Activated CD4-positive, alpha-beta T cell treated with anti-CD3 and anti-CD28 coated beads, Interleukin-2, amount 10 ng/mL, durations not matched to agents 7 days and 5 days (primary cell): ENCODE results near the gene CGREF1. TPM values are rescaled to one million over a fixed set of nuclear protein-coding genes. Genes with fewer than 3 reads are reported as not detected.

ENCODE experiments used
- CTCF ChIA-PET: fragments of 350-600 bp; sonication (Branson Sonifier 250); formaldehyde crosslinking; loops from one replicate; lab custom pipeline; 2021; ENCODE audit warnings: antibody characterized with exemption; lab: Charles Lee
- POLR2A ChIA-PET: fragments of 350-600 bp; sonication (Branson Sonifier 250); formaldehyde crosslinking; loops from one replicate; lab custom pipeline; 2021; ENCODE audit warnings: antibody characterized with exemption; lab: Charles Lee
- DNase-seq: peaks from one replicate; pipeline ENCODE4 v3.0.0-alpha.2; 2020
- H3K27ac Mint-ChIP-seq: one replicate; pipeline ENCODE4 v1.8.0; 2021; ENCODE audit warnings: mild to moderate bottlenecking, moderate library complexity, mixed read lengths
- H3K27me3 Mint-ChIP-seq: one replicate; pipeline ENCODE4 v1.8.0; 2021; ENCODE audit warnings: mixed read lengths
- H3K36me3 Mint-ChIP-seq: one replicate; pipeline ENCODE4 v1.8.0; 2021; ENCODE audit warnings: low read depth, mixed read lengths
- H3K4me1 Mint-ChIP-seq: one replicate; pipeline ENCODE4 v1.8.0; 2021; ENCODE audit warnings: mixed read lengths
- H3K4me3 Mint-ChIP-seq: one replicate; pipeline ENCODE4 v1.8.0; 2021; ENCODE audit warnings: mild to moderate bottlenecking, moderate library complexity, mixed read lengths
- H3K9me3 Mint-ChIP-seq: one replicate; pipeline ENCODE4 v1.8.0; 2021; ENCODE audit warnings: mixed read lengths
- total RNA-seq, 2 experiments: library from RNA; stranded (reverse); gene quantifications; one replicate each; pipeline ENCODE4 v1.2.3, GENCODE V29; 2021

Gene CGREF1
- total RNA-seq, 2 experiments from 2014 or later, result 0.92 to 1.3 TPM

DNA sequence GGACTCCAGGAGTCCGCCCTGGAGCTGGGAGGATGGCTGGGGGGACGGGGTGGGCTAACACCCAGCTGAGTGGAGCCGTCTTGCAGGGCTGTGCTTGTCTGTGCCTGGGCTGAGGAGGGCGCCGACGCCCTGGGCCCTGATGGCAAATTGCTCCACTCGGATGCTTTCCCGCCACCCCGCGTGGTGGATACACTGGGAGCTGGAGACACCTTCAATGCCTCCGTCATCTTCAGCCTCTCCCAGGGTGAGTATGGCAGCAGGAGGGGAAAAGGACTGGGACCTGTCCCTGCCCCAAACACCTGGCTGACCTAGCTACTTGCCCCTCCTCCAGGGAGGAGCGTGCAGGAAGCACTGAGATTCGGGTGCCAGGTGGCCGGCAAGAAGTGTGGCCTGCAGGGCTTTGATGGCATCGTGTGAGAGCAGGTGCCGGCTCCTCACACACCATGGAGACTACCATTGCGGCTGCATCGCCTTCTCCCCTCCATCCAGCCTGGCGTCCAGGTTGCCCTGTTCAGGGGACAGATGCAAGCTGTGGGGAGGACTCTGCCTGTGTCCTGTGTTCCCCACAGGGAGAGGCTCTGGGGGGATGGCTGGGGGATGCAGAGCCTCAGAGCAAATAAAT is 19.5 kb downstream of the CGREF1 start:
- POLR2A ChIA-PET, result no interaction called here
- Mint-ChIP-seq H3K36me3 (no peaks in the 10 kb centered on the region), H3K27ac (no peak overlapping the region)

DNA sequence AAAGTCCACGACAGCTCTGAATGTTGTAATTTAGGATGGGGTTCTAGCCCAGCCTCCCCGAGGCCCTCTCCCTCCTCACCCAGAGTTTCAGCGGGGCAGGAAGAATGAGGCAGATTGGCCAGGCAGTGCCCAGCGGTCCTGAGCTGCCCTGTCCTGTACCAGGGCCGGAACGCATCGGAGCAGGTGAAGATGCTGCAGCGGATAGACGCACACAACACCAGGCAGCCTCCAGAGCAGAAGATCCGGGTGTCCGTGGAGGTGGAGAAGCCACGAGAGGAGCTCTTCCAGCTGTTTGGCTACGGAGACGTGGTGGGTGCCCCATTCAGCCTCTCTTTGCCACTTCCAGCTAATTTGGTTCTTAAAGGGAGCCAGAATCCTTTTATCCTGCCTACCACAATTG is 21.6 kb downstream of the CGREF1 start:
- DNase-seq, result no peak
- Mint-ChIP-seq H3K4me3 (no peak overlapping the region), H3K4me1 (peaks cover 14% of the 10 kb centered on the region), H3K36me3 (no peaks in the 10 kb centered on the region), H3K27ac (no peak overlapping the region), H3K9me3 (no peaks in the 10 kb centered on the region), H3K27me3 (no peaks in the 10 kb centered on the region)
- ChIA-PET CTCF (interaction anchor here (0.6 to 5.0 kb wide), 7 partner anchors 8 to 586 kb away, joined by 3 to 21 read pairs (median 4); partner anchors contain the start of gene KHK), POLR2A (no interaction called here)

More for the DNA sequence above, 19.5 kb downstream of the CGREF1 start:
- no peak overlapping the region for H3K4me3 Mint-ChIP-seq
- no peaks in the 10 kb centered on the region for H3K27me3 Mint-ChIP-seq
- peaks cover 14% of the 10 kb centered on the region for H3K4me1 Mint-ChIP-seq
- H3K9me3 Mint-ChIP-seq, result no peaks in the 10 kb centered on the region
- no peak for DNase-seq
- CTCF ChIA-PET, result interaction anchor here (0.6 to 5.0 kb wide), 10 partner anchors 9 to 208 kb away, joined by 3 to 21 read pairs (median 3); partner anchors contain the start of gene KHK

DNA sequence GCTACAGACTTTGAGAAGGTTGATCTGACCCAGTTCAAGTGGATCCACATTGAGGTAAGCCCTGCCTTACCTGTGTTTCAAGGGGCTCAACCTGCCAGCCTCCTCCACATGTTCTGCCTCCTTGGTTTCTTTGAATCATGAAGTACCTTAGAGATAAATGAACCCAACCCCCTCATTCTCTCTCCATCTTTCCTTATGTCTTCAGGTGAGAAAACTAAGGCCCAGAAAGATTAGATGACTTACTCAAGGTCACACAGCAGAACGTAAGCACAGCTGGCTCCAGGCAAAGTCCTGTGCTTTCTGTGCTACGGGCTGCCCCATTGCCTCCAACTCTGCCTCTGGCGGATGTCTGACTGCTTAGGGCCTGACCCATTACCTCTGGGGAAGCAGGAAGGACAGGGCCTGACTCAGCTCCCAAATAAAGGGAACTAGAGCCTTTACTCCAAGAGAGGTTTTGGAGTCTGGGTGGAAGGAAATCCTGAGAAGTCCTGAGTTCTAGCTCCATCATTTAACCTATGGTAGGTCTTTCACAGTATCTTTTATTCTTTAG is 22.1 kb downstream of the CGREF1 start:
- no peak overlapping the region for H3K4me3 Mint-ChIP-seq
- peaks cover 14% of the 10 kb centered on the region for H3K4me1 Mint-ChIP-seq
- peak overlapping the region; percentile 46 for H3K27ac Mint-ChIP-seq
- ChIA-PET CTCF (interaction anchor here (0.6 to 2.3 kb wide), 5 partner anchors 9 to 587 kb away, joined by 3 to 8 read pairs (median 4); no protein-coding TSS in a partner anchor), POLR2A (no interaction called here)
- no peak for DNase-seq
- no peaks in the 10 kb centered on the region for H3K27me3 Mint-ChIP-seq
- H3K9me3 Mint-ChIP-seq, result no peaks in the 10 kb centered on the region
- no peaks in the 10 kb centered on the region for H3K36me3 Mint-ChIP-seq

DNA sequence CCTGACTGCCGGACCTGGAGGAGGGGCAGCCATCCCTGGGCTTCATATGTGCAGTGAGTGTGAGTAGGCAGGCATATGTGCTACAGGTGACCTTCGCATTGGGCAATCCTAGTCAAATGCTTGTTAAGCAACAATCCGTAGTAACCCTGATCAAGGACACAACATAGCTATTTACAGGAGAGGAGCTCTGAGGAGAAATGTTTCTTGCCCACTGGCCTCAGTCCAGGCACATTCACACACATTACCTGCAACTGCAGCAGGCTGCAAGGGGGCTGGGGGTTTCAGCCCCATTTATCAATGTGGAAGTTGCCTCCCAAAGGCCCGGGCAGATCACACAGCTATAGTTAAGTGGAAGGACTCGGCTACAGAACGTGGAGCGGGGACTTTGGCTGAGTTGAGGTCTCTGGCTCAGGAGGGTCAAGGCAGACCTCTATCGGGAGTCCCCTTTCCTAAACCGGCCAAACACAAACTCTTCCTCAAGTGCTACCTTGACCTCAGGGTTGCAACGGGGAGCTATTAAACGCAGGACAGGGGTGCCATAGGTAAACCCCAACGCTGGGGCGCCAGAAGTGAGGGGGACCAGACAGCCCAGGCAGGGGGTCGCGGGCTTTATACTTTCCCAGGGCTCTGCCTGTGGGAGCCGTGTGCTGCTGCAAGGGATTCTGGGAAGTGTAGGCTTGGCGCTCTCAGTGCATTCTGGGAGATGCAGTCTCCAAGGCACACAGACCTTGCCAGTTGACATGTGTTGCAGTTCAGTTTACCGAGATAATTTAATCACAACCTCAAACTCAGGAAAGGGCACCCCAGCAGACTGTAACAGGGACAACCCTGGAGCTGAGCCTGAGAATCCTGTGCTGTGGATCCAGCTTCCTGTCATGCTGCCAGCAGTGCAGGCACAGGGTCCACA is 22.9 kb downstream of the CGREF1 start:
- Mint-ChIP-seq H3K4me3 (no peak overlapping the region), H3K36me3 (no peaks in the 10 kb centered on the region), H3K9me3 (no peaks in the 10 kb centered on the region), H3K27me3 (no peaks in the 10 kb centered on the region), H3K27ac (peak overlapping the region; percentile 50), H3K4me1 (peaks cover 16% of the 10 kb centered on the region)
- DNase-seq, result peak; percentile 57
- POLR2A ChIA-PET, result no interaction called here
- CTCF ChIA-PET, result interaction anchor here (0.6 to 2.3 kb wide), 8 partner anchors 8 to 184 kb away, joined by 3 to 8 read pairs (median 4); no protein-coding TSS in a partner anchor

DNA sequence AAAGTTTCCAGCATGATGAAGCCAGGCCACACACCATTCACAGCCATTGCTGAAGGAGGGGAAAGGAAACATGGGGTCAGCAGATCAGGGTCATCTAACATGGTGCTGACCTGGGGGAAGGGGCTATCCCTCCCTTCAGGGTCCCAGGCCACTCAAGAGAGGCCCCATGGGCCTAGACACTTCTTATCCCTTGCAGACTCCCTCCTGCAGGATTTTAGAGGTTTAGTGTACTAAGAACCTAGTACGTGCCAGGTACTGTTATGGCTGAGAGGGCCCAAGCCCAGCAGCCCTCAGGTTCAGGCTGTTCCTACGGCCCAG is 23.5 kb downstream of the CGREF1 start:
- Mint-ChIP-seq H3K27ac (no peak overlapping the region), H3K9me3 (no peaks in the 10 kb centered on the region), H3K36me3 (no peaks in the 10 kb centered on the region), H3K4me3 (no peak overlapping the region), H3K4me1 (peaks cover 16% of the 10 kb centered on the region), H3K27me3 (no peaks in the 10 kb centered on the region)
- DNase-seq, result no peak
- POLR2A ChIA-PET, result no interaction called here
- CTCF ChIA-PET, result interaction anchor here (0.6 to 1.3 kb wide), 5 partner anchors 9 to 96 kb away, joined by 3 to 4 read pairs (median 4); no protein-coding TSS in a partner anchor

DNA sequence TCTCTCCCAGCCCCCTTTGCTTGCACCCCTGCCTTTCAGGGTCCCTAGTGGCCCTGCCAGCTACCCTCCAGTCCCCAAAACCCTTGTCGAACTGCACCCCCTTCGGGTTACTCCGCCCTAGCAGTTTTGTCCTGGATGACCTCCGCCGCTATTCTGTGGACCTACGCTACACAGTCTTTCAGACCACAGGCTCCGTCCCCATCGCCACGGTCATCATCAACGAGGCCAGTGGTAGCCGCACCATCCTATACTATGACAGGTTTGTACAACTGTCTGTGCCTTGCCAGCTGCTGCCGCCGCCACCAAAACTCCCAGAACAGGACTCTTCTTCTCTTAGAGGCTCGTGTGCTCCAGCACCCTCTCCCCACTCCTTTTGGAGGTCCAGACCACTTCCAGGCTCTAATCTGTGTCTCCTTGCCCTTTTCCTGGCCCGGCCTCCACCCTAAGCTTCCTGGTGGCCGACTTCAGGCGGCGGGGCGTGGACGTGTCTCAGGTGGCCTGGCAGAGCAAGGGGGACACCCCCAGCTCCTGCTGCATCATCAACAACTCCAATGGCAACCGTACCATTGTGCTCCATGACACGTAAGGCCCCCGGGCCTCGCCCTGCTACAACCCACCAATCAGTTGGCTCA is 24.5 kb downstream of the CGREF1 start:
- no peak for DNase-seq
- Mint-ChIP-seq H3K9me3 (no peaks in the 10 kb centered on the region), H3K27me3 (no peaks in the 10 kb centered on the region), H3K4me1 (peaks cover 21% of the 10 kb centered on the region), H3K27ac (no peak overlapping the region), H3K4me3 (no peak overlapping the region), H3K36me3 (no peaks in the 10 kb centered on the region)
- POLR2A ChIA-PET, result no interaction called here
- CTCF ChIA-PET, result interaction anchor here (0.6 to 1.5 kb wide), 4 partner anchors 10 to 133 kb away, joined by 3 to 4 read pairs (median 3); no protein-coding TSS in a partner anchor

DNA sequence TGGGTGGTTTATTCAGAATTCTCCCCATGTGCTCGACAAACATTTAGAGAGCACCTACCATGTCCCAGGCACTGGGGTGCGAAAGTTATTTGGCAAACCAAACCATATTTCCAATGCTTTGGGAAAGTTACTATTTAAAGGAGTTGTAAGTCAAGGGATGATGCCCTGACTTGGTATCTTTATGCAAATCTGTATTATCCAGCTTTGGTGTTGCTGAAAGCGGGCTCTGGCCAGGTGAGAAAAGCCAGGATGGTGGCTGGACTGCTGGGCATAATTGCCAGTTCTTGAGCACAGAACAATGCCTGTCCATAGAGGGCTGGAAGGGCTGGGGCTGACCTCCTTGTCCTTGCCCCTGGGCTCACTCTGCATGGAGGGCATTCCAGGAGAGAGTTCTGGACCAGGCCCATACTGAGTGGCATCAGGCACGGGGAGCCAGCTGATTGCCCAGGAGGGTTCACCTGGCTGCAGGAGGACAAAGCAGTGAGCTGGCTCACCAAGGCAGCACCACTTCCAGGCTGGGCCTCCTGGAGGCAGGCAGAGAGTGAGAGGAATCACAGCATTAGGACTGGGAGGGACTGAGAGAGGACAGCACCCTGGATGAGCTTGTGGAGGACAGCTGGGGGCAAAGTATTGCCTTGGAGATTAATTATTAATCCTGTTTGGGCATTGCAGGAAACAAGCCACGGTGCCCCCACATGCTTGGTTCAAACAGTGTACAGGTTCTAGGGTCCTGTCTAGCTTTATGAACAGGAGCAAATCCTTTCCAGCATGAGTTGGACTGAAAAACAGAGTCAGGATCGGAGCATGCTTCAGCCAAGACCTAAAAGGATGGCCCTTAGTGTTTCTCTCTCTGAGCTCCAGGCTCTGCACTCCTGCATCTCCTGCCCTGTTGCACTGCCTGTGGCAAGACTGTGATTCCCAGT is 25.2 kb downstream of the CGREF1 start:
- Mint-ChIP-seq H3K4me1 (peaks cover 23% of the 10 kb centered on the region), H3K27ac (no peak overlapping the region), H3K4me3 (no peak overlapping the region), H3K27me3 (no peaks in the 10 kb centered on the region), H3K9me3 (no peaks in the 10 kb centered on the region), H3K36me3 (no peaks in the 10 kb centered on the region)
- CTCF ChIA-PET, result interaction anchor here (1.1 to 1.5 kb wide), 3 partner anchors 10 to 186 kb away, joined by 3 to 6 read pairs (median 4); no protein-coding TSS in a partner anchor
- POLR2A ChIA-PET, result no interaction called here
- DNase-seq, result no peak

DNA sequence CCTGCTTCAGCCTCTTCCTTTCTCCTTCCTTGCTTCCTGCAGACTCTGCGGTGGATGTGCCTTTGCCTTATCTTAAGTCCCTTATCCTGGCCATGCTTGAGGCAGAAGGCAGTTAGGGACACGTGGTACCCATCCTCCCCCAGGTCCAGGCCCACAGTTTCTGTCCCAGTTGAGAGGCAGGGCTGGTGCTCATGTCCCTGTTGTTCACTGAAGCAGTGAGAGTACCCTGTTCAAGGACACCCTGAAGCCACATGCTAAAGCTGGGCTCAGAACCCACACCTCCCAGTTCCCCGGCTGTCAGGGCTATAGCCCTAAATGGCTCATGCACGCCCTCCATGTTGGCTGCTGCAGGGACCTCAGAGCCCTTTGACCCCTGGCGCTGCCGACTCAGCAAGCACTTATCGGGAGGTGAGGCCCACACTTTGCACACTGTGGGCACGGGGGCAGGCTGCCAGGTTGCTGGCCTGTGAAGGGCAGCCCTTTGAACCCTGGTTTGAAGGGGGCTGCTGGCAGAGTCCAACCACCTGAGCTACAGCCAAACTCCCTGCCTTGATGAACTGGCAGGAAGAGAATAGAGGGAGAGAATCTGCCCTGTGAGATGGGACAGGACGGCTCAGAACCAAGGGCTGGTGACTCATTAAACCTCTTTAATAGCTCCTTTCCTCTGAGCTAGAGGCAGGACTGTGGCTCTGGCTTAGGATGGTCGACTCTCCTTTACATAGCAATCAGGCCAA is 26.1 kb downstream of the CGREF1 start:
- ChIA-PET CTCF (interaction anchor here (1.1 to 1.9 kb wide), 4 partner anchors 9 to 210 kb away, joined by 3 to 6 read pairs (median 4); no protein-coding TSS in a partner anchor), POLR2A (no interaction called here)
- H3K27me3 Mint-ChIP-seq, result no peaks in the 10 kb centered on the region
- no peaks in the 10 kb centered on the region for H3K9me3 Mint-ChIP-seq
- no peak overlapping the region for H3K27ac Mint-ChIP-seq
- no peak overlapping the region for H3K4me3 Mint-ChIP-seq
- H3K4me1 Mint-ChIP-seq, result peaks cover 28% of the 10 kb centered on the region
- H3K36me3 Mint-ChIP-seq, result no peaks in the 10 kb centered on the region
- no peak for DNase-seq

GRCh38 chr2:27091746-27092695 is 26.9 kb downstream of the CGREF1 start:
- Mint-ChIP-seq H3K4me3 (no peak overlapping the region), H3K9me3 (no peaks in the 10 kb centered on the region), H3K27me3 (no peaks in the 10 kb centered on the region), H3K27ac (no peak overlapping the region), H3K4me1 (peaks cover 37% of the 10 kb centered on the region), H3K36me3 (no peaks in the 10 kb centered on the region)
- DNase-seq, result no peak
- ChIA-PET POLR2A (no interaction called here), CTCF (interaction anchor here (0.9 to 1.9 kb wide), 2 partner anchors 195 to 211 kb away, joined by 3 to 4 read pairs; no protein-coding TSS in a partner anchor)
